NCI-H774 (cell line): ENCODE measurements around the gene TRMT11.
A peak's percentile ranks its signal among the peaks of the same experiment; 100 is the strongest.
"Not testable (repeated sequence)": the region's sequence is repeated elsewhere in the genome, so short reads cannot be mapped to it uniquely, and the experiment has no call there.

Experiments used
- DNase-seq: peaks from one replicate; lab custom pipeline; 2025; lab: John Stamatoyannopoulos, UW

The TRMT11 gene

GRCh38 chr6:125994670-125995488 lies 8.5 kb downstream of the TRMT11 start:
- DNase-seq, result no peak

- DNase-seq, result peak; percentile 76
These were observed 9.7 kb downstream of the TRMT11 start for GRCh38 chr6:125995972-125996580.

GRCh38 chr6:126002755-126003679 lies 16.7 kb downstream of the TRMT11 start:
- no peak for DNase-seq

GRCh38 chr6:126007800-126008199 lies 21.5 kb downstream of the TRMT11 start:
- no peak for DNase-seq

GRCh38 chr6:126010040-126010439 lies 23.7 kb downstream of the TRMT11 start:
- no peak for DNase-seq

- DNase-seq, result no peak
These were observed 29.5 kb downstream of the TRMT11 start for GRCh38 chr6:126015863-126016262.

GRCh38 chr6:126016591-126016990 lies 30.3 kb downstream of the TRMT11 start:
- DNase-seq, result no peak

GRCh38 chr6:126017668-126018067 lies 31.3 kb downstream of the TRMT11 start:
- peak; percentile 46 for DNase-seq

GRCh38 chr6:126020305-126021050 lies 34.1 kb downstream of the TRMT11 start:
- no peak for DNase-seq

- not testable (repeated sequence) for DNase-seq
These were observed 37.1 kb downstream of the TRMT11 start for GRCh38 chr6:126023474-126023873.

- DNase-seq, result no peak
These were observed 39.7 kb downstream of the TRMT11 start for GRCh38 chr6:126026001-126026400.

GRCh38 chr6:126027601-126028000 lies 41.3 kb downstream of the TRMT11 start:
- no peak for DNase-seq

GRCh38 chr6:126030045-126030444 lies 43.7 kb downstream of the TRMT11 start:
- no peak for DNase-seq

- DNase-seq, result peak; percentile 20
These were observed 47.4 kb downstream of the TRMT11 start for GRCh38 chr6:126033696-126034095.

- DNase-seq, result no peak
These were observed 48.3 kb downstream of the TRMT11 start for GRCh38 chr6:126034656-126035055.

- DNase-seq, result no peak
These were observed 49.4 kb downstream of the TRMT11 start for GRCh38 chr6:126035764-126036163.

- DNase-seq, result no peak
These were observed 51.9 kb downstream of the TRMT11 start for GRCh38 chr6:126038234-126038633.

- DNase-seq, result no peak
These were observed 52.9 kb downstream of the TRMT11 start for GRCh38 chr6:126039284-126039683.

- no peak for DNase-seq
These were observed 54.1 kb downstream of the TRMT11 start for GRCh38 chr6:126040394-126040793.

GRCh38 chr6:126040826-126041225 lies 54.5 kb downstream of the TRMT11 start:
- DNase-seq, result no peak

- DNase-seq, result no peak
These were observed 55.2 kb downstream of the TRMT11 start for GRCh38 chr6:126041516-126041915.

- no peak for DNase-seq
These were observed 55.7 kb downstream of the TRMT11 start for GRCh38 chr6:126042001-126042419.
